Choroid plexus epithelial cell (primary cell): ENCODE measurements around the gene PPP1R7.

ENCODE experiments used
- DNase-seq: peaks from one replicate; pipeline ENCODE4 v3.0.0-alpha.2; 2010; ENCODE audit warnings: low read depth
- H3K4me3 ChIP-seq: 2 replicates; pipeline ENCODE4 v1.5.1; 2011; ENCODE audit warnings: low read depth, mild to moderate bottlenecking, control low read depth, low read length, moderate library complexity
- CTCF ChIP-seq: conservative IDR thresholded peaks from 2 replicates; pipeline ENCODE4 v1.5.1; 2011; ENCODE audit warnings: low read depth, mild to moderate bottlenecking, control low read depth, inconsistent platforms, low read length, moderate library complexity

The PPP1R7 gene

GRCh38 chr2:241141214-241141770 lies 9.0 kb upstream of the PPP1R7 start:
- H3K4me3 ChIP-seq = no peak overlapping the region
- no peak for TF ChIP-seq CTCF

DNA sequence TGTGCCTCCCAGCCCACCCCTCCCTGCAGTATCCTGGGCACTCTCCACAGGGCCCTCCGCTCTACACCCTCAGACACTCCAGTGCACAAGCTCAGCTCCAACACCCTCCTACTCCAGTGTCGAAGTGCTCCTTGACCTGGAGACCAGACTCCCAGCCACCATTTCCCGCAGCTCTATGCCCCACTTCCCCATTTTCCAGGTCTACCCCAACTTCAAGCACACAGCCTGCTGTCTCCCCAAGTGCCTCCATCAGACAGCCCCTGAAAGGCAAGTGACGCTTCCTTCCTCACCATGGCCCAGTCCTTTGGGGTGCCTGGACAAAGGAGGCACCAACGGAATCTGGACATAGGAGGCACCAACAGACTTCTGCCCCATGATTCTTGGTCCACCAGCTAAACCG lies 8.2 kb upstream of the PPP1R7 start:
- no peak for DNase-seq
- no peak for TF ChIP-seq CTCF
- no peak overlapping the region for H3K4me3 ChIP-seq

More at GRCh38 chr2:241141214-241141770, 9.0 kb upstream of the PPP1R7 start:
- no peak for DNase-seq

GRCh38 chr2:241142593-241142992 lies 7.7 kb upstream of the PPP1R7 start:
- no peak for DNase-seq
- no peak for TF ChIP-seq CTCF
- H3K4me3 ChIP-seq = no peak overlapping the region

DNA sequence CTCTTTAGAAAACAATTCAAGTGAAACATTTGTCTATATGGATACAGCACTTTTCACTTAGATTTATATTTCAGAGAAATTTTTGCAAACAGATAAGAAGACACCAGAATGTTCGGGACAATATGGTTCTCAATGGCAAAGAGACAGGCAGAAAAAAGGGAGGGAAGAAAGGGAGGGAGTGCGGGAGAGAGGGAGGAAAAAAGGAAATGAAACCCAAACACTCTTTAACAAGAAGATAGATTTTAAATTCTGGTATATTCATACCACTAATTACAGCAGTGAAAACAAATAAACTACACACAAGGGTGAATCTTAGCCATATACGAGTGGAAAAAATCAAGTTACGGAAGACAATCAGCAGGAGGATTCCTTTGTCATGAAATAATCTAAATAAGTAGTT lies 4.0 kb upstream of the PPP1R7 start:
- TF ChIP-seq CTCF = no peak
- DNase-seq = no peak
- H3K4me3 ChIP-seq = no peak overlapping the region

DNA sequence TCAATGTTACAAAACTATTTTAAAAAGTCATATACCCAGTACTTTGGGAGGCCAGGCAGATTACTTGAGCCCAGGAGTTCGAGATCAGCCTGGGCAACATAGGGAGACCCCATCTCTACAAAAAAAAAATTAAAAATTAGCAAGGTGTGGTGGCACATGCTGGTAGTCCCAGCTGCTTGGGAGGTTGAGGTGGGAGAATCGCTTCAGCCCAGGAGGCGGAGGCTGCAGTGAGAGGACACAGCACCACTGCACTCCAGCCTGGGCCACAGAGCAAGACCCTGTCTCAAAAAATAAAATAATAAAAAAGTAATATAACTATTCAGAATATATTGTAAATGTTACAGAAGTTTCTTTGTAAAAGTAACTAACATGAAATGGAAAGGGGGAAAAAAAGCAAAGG lies 2.9 kb upstream of the PPP1R7 start:
- no peak for DNase-seq
- no peak for TF ChIP-seq CTCF
- no peak overlapping the region for H3K4me3 ChIP-seq

DNA sequence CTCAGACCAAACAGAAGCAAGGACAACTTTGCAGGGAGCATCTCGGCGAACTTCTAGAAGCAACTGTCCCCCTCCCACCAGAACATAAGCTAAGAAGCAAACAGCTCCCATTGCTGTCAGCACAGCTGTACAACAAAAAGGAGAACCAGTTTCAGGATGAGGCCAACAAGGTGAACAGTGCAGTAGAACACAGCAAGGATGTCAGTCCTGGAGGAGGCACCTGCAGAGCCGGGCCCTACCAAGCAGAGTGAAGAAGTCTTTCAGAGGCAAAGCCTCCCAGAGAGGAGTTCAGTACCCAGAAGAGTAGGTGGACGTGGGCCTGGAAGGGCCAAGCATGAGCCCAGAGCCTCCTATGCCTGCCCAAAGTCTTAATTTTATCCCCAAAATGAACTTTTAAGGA lies 2.0 kb upstream of the PPP1R7 start:
- no peak overlapping the region for H3K4me3 ChIP-seq
- TF ChIP-seq CTCF = no peak
- DNase-seq = no peak

GRCh38 chr2:241148891-241149674 lies 1.2 kb upstream of the PPP1R7 start, which contains the start of gene PASK:
TSS of gene PASK (minus strand) at chr2:241149472. CDS start at chr2:241143032, 6,440 bp downstream.
- peak; percentile 97 for DNase-seq
- H3K4me3 ChIP-seq = peak within 1 kb of the TSS; percentile 88
- no peak for TF ChIP-seq CTCF
